ENCODE measurements around the gene PRR3. TPM values are rescaled to one million over a fixed set of nuclear protein-coding genes. Genes with fewer than 3 reads are reported as not detected.

Gene PRR3
- total and polyA plus RNA-seq, 9 of the 15 experiments (the other 6 are each of a cell fraction or from before 2014, with no cell fraction given), result 23.5 to 59.6 (median 28.8) TPM

DNA sequence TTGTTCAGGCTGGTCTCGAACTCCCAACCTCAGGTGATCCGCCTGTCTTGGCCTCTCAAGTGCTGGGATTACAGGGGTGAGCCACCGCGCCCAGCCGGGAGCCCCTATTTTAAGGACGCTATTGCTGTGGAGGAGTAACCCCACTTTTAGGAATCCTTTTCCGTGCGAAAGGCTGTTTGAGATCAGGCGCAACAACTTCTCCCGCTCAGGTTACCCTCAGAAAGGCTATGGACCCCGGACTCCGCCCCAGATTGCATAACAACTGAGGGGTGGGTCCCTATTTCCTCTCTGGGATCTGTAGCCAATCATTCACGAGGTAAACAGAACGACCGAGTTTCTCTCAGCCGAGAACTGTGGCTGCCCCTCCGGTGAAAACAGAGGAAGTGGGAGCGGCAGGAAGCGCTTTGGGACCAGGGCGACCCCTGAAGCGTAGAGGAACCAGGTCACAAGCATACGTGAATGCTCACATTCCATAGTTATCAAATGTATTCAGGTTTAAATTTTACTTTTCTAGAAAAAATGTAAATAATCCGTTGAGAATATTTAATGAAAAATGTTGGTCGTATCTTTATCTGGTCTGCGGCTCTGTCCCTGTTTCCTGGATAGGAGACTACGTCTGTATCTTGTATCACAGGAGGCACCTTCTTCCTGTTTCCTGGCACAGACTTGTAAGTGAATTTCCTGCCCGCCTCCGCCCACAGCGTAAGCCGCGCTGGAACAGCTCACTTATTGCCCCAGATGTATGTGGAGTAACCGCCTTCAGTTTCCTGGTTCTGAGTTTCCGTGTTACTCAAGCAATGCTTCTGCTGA, 40.9 kb upstream of the PRR3 start (continued):
- TF ChIP-seq, protein P1, sequence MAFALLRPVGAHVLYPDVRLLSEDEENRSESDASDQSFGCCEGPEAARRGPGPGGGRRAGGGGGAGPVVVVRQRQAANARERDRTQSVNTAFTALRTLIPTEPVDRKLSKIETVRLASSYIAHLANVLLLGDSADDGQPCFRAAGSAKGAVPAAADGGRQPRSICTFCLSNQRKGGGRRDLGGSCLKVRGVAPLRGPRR (CRISPR knock-in tag; IDR thresholded peaks at IDR 0.05), result no peak
- TF ChIP-seq WHSC1 (IDR thresholded peaks at IDR 0.05; ENCODE audit: low read length), result no peak
- TF ChIP-seq ZC3H11A (IDR thresholded peaks at IDR 0.05; ENCODE audit: low read depth, low read length), result 0 out of 2 replicates have a peak, but pooled peaks have one; percentile 12
- TF ChIP-seq, protein P2, sequence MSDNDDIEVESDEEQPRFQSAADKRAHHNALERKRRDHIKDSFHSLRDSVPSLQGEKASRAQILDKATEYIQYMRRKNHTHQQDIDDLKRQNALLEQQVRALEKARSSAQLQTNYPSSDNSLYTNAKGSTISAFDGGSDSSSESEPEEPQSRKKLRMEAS (CRISPR knock-in tag; IDR thresholded peaks at IDR 0.05), result 0 out of 2 replicates have a peak, but pooled peaks have one; percentile 10
- TF ChIP-seq, protein P3, sequence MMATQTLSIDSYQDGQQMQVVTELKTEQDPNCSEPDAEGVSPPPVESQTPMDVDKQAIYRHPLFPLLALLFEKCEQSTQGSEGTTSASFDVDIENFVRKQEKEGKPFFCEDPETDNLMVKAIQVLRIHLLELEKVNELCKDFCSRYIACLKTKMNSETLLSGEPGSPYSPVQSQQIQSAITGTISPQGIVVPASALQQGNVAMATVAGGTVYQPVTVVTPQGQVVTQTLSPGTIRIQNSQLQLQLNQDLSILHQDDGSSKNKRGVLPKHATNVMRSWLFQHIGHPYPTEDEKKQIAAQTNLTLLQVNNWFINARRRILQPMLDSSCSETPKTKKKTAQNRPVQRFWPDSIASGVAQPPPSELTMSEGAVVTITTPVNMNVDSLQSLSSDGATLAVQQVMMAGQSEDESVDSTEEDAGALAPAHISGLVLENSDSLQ (IDR thresholded peaks at IDR 0.05), result 0 out of 2 replicates have a peak, but pooled peaks have one; percentile 35
- TF ChIP-seq SIRT6 (IDR thresholded peaks at IDR 0.05; ENCODE audit: low read depth, low read length), result no peak
- TF ChIP-seq ZNF75A (CRISPR knock-in tag; IDR thresholded peaks at IDR 0.05), result no peak
- TF ChIP-seq, protein P4, sequence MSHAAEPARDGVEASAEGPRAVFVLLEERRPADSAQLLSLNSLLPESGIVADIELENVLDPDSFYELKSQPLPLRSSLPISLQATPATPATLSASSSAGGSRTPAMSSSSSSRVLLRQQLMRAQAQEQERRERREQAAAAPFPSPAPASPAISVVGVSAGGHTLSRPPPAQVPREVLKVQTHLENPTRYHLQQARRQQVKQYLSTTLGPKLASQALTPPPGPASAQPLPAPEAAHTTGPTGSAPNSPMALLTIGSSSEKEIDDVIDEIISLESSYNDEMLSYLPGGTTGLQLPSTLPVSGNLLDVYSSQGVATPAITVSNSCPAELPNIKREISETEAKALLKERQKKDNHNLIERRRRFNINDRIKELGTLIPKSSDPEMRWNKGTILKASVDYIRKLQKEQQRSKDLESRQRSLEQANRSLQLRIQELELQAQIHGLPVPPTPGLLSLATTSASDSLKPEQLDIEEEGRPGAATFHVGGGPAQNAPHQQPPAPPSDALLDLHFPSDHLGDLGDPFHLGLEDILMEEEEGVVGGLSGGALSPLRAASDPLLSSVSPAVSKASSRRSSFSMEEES (CRISPR knock-in tag; IDR thresholded peaks at IDR 0.05), result no peak
- peak; percentile 72; the same call in 1 of the 2 replicates for TF ChIP-seq POLR2AphosphoS2 (IDR thresholded peaks at IDR 0.05; ENCODE audit: low read length)
- TF ChIP-seq CREB5 (CRISPR knock-in tag; IDR thresholded peaks at IDR 0.05), result no peak
- no peak for TF ChIP-seq KLF10 (CRISPR knock-in tag; IDR thresholded peaks at IDR 0.05)
- peak in 1 of 2 experiments; percentile 75; a peak in 2 of 4 replicates for TF ChIP-seq TEAD1 (CRISPR knock-in tag; IDR thresholded peaks at IDR 0.05)
- TF ChIP-seq ZNF764 (CRISPR knock-in tag; IDR thresholded peaks at IDR 0.05; ENCODE audit: low read depth), result no peak
- TF ChIP-seq GTF2E2 (tag; IDR thresholded peaks at IDR 0.05), result peak; percentile 80; the same call in 1 of the 2 replicates
- TF ChIP-seq KAT7 (CRISPR knock-in tag; IDR thresholded peaks at IDR 0.05; ENCODE audit: borderline replicate concordance), result no peak
- TF ChIP-seq DDX20 (tag; IDR thresholded peaks at IDR 0.05; ENCODE audit: low read depth), result no peak
- TF ChIP-seq LARP7 (IDR thresholded peaks at IDR 0.05), result no peak
- no peak for TF ChIP-seq XRCC4 (IDR thresholded peaks at IDR 0.05; ENCODE audit: extremely low read depth, insufficient read depth, insufficient read length)
- TF ChIP-seq MYNN (IDR thresholded peaks at IDR 0.05), result 0 out of 2 replicates have a peak, but pooled peaks have one; percentile 54
- no peak for TF ChIP-seq MYNN (CRISPR knock-in tag; IDR thresholded peaks at IDR 0.05)
- no peak for TF ChIP-seq ZC3H8 (IDR thresholded peaks at IDR 0.05)
- TF ChIP-seq HDGF (IDR thresholded peaks at IDR 0.05), result 0 out of 2 replicates have a peak, but pooled peaks have one; percentile 22
